ENCODE results near the gene ALX4. TPM values are rescaled to one million over a fixed set of nuclear protein-coding genes. Genes with fewer than 3 reads are reported as not detected.

ALX4 gene
- total and polyA plus RNA-seq, 9 of the 15 experiments (the other 6 are each of a cell fraction or from before 2014, with no cell fraction given): 0.07 to 1.2 (median 0.33) TPM

GRCh38 chr11:44270403-44271273 is 39.3 kb downstream of the ALX4 start (continued):
- TF ChIP-seq RBBP5 (IDR thresholded peaks at IDR 0.05; ENCODE audit: borderline replicate concordance, insufficient read depth, low read length, poor library complexity, severe bottlenecking): peak; percentile 48
- no peak for TF ChIP-seq TEAD2 (tag; IDR thresholded peaks at IDR 0.05)
- TF ChIP-seq PRMT5 (CRISPR knock-in tag; IDR thresholded peaks at IDR 0.05): no peak
- peak; percentile 11 for TF ChIP-seq CCNT2 (IDR thresholded peaks at IDR 0.05; ENCODE audit: borderline replicate concordance, extremely low read depth, insufficient read length, low read depth, low read length)
- no peak for TF ChIP-seq CREBBP (IDR thresholded peaks at IDR 0.05; ENCODE audit: low read depth, low read length)
- no peak for TF ChIP-seq DACH1 (IDR thresholded peaks at IDR 0.05; ENCODE audit: partially characterized antibody)
- TF ChIP-seq TFAM (CRISPR knock-in tag; conservative IDR thresholded peaks at IDR 0.05): no peak
- no peak for TF ChIP-seq FOXA1 (IDR thresholded peaks at IDR 0.05; ENCODE audit: borderline replicate concordance)
- peak in 1 of 2 experiments; percentile 7; a peak in 1 of 4 replicates for TF ChIP-seq MAZ (CRISPR knock-in tag; conservative IDR thresholded peaks at IDR 0.05 in 1 of 2, IDR thresholded peaks at IDR 0.05 in 1 of 2)
- no peak for TF ChIP-seq ZFP30 (CRISPR knock-in tag; IDR thresholded peaks at IDR 0.05; ENCODE audit: borderline replicate concordance)
- TF ChIP-seq MYBL2 (IDR thresholded peaks at IDR 0.05; ENCODE audit: low read depth): no peak
- no peak for TF ChIP-seq MYBL2 (CRISPR knock-in tag; IDR thresholded peaks at IDR 0.05; ENCODE audit: borderline replicate concordance)
- no peak for TF ChIP-seq ATF4 (CRISPR knock-in tag; IDR thresholded peaks at IDR 0.05)
- peak in 1 of 2 experiments; percentile 78; a peak in 2 of 4 replicates for TF ChIP-seq MLLT1 (IDR thresholded peaks at IDR 0.05)
- no peak for TF ChIP-seq ZNF717 (CRISPR knock-in tag; IDR thresholded peaks at IDR 0.05)
- no peak for TF ChIP-seq FOXJ3 (CRISPR knock-in tag; IDR thresholded peaks at IDR 0.05)
- TF ChIP-seq ZNF57 (CRISPR knock-in tag; IDR thresholded peaks at IDR 0.05): no peak
- TF ChIP-seq ELF4 (CRISPR knock-in tag; IDR thresholded peaks at IDR 0.05): no peak
- TF ChIP-seq NR2C2 (CRISPR knock-in tag; IDR thresholded peaks at IDR 0.05): no peak
- no peak for TF ChIP-seq NR2C2 (tag; IDR thresholded peaks at IDR 0.05)
- peak; percentile 40; the same call in 1 of the 2 replicates for TF ChIP-seq TAL1 (IDR thresholded peaks at IDR 0.05)
- peak; percentile 81 for TF ChIP-seq NFIC (IDR thresholded peaks at IDR 0.05)
- TF ChIP-seq NRF1 (conservative IDR thresholded peaks at IDR 0.05 in 1 of 2, IDR thresholded peaks at IDR 0.05 in 1 of 2): no peak; a peak in 2 of 4 replicates
- TF ChIP-seq THRAP3 (IDR thresholded peaks at IDR 0.05; ENCODE audit: borderline replicate concordance): no peak
- TF ChIP-seq STAG1 (CRISPR knock-in tag; IDR thresholded peaks at IDR 0.05; ENCODE audit: borderline replicate concordance): no peak
- TF ChIP-seq TAF7 (tag; IDR thresholded peaks at IDR 0.05): 0 out of 2 replicates have a peak, but pooled peaks have one; percentile 28
- TF ChIP-seq NFE2L1 (tag; IDR thresholded peaks at IDR 0.05; ENCODE audit: borderline replicate concordance, low read depth): no peak
- TF ChIP-seq ZBTB1 (CRISPR knock-in tag; IDR thresholded peaks at IDR 0.05; ENCODE audit: borderline replicate concordance, low read depth): no peak
